Upper lobe of left lung (tissue), 6 donors: ENCODE data around the gene ST8SIA6. TPM values are rescaled to one million over a fixed set of nuclear protein-coding genes. Genes with fewer than 3 reads are reported as not detected.

Experiments
- ATAC-seq, 2 donors: fragments of 200-7000 bp; cut with Tn5 transposase; one replicate each; pipeline ENCODE4 v1.9.1; 2022; ENCODE audit warnings: mild to moderate bottlenecking in 2 of 2, moderate library complexity in 2 of 2; ENCODE audit not compliant: low FRiP score in 2 of 2
- DNase-seq, 2 donors: peaks; one replicate each; pipeline ENCODE4 v3.0.0-alpha.2; 2019 to 2020
- H3K27ac ChIP-seq, 4 donors: fragments of 200-600 bp; sonication (generic); one replicate each; pipeline ENCODE4 v1.5.1; 2016 to 2019
- H3K27me3 ChIP-seq, 4 donors: fragments of 200-600 bp; sonication (generic); one replicate each; pipeline ENCODE4 v1.5.1; 2017 to 2019
- H3K36me3 ChIP-seq, 4 donors: fragments of 200-600 bp; sonication (generic); one replicate each; pipeline ENCODE4 v1.5.1; 2016 to 2019
- H3K4me1 ChIP-seq, 4 donors: fragments of 200-600 bp; sonication (generic); one replicate each; pipeline ENCODE4 v1.5.1; 2018 to 2019
- H3K4me3 ChIP-seq, 4 donors: fragments of 200-600 bp; sonication (generic); one replicate each; pipeline ENCODE4 v1.5.1; 2017 to 2019; ENCODE audit warnings: mild to moderate bottlenecking in 2 of 4, moderate library complexity in 1 of 4
- H3K9me3 ChIP-seq, 4 donors: fragments of 200-600 bp; sonication (generic); one replicate each; pipeline ENCODE4 v1.5.1; 2018 to 2019
- EP300 ChIP-seq, 4 donors: sonication (generic); formaldehyde crosslinking; IDR thresholded peaks; one replicate each; pipeline ENCODE4 v1.5.1; 2017; ENCODE audit warnings: antibody characterized with exemption in 4 of 4, control low read depth in 2 of 4
- POLR2A ChIP-seq, 4 donors: fragments of 450-650 bp; IDR thresholded peaks; one replicate each; pipeline ENCODE4 v1.5.1; 2016 to 2017; ENCODE audit warnings: antibody characterized with exemption in 4 of 4, mild to moderate bottlenecking in 2 of 4
- POLR2AphosphoS5 ChIP-seq, 2 donors: sonication (generic); formaldehyde crosslinking; IDR thresholded peaks; one replicate each; pipeline ENCODE4 v1.5.1; 2017; ENCODE audit warnings: antibody characterized with exemption in 2 of 2
- WGBS, 2 donors: methylation state at CpG; one replicate each; pipeline ENCODE4 v1.1.5; 2017 to 2018; 5-methylcytosine and 5-hydroxymethylcytosine counted together
- small RNA-seq, 4 donors: library from RNA; depleted of rRNA; stranded (forward); fragments of <200 nt; gene quantifications; one replicate each; pipeline ENCODE3, GENCODE V24; 2016
- total RNA-seq, 6 donors: library from RNA; depleted of rRNA in 4 of 6; stranded (reverse); fragments of >200 nt in 4 of 6; gene quantifications; one replicate each; pipeline versions ENCODE4 v1.1.0 to v1.2.1, GENCODE V29; 2016 to 2021
- TF ChIP-seq, protein P1 (sequence below), 6 experiments: fragments of 450-650 bp in 4 of 6; fragments of 200-600 bp in 2 of 6; sonication (generic) in 2 of 6; IDR thresholded peaks; one replicate each; pipeline ENCODE4 v1.5.1; 2016 to 2019; ENCODE audit warnings: antibody characterized with exemption in 6 of 6
- donor health status: DM: no; HTN: no; CAD: no; lungs with moderate emphysema.
- donor health status: DM: no; HTN: yes; CAD: no; lungs with severe emphysema.

Gene ST8SIA6
- total RNA-seq, 6 donors from 2014 or later: 5.5 to 12.6 (median 7.0) TPM

DNA sequence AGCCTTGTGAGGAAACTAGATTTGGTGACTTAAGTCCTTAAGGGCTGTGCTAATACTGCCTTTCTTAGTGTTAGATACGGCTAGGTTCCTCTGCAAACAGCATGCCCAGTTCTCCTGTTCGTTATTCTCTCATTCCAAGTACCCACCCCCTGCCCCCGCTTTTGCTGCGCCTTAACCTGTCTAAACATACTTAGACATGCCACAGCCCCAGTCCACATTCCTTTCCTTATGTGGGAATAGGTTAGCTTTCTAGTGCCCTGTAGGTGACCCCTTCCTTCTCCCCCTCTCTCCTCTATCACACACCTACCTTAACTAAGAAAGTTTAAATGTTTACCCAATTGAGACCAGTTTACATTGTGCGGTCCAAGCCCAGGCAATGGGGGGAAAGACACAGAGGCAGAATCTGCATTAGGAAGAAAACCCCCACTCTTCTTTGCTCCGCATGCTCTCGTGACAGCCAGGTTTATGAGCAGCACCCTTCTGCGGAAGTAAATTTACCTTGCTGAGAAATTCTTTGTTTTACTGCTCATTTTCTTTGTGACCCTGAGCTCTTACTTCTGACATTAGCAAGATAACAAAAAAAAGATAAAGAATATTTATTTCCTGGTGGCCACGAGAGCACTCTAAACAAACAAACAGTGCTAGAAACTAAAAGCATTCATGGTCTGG, 177.5 kb downstream of the ST8SIA6 start:
- TF ChIP-seq POLR2A (IDR thresholded peaks at IDR 0.05): no peak
- ATAC-seq (no peak), DNase-seq (no peak)
- Histone ChIP-seq H3K27ac (no peak overlapping the region), H3K36me3 (no peaks in the 10 kb centered on the region), H3K27me3 (no peaks in the 10 kb centered on the region), H3K9me3 (peaks cover 0 to 3% (median under 1%) of the 10 kb centered on the region in 4 donors), H3K4me3 (no peak overlapping the region), H3K4me1 (no peaks in the 10 kb centered on the region)
- 80 to 84% methylated on average over 9 of the region's 9 CpGs for WGBS, 2 donors

DNA sequence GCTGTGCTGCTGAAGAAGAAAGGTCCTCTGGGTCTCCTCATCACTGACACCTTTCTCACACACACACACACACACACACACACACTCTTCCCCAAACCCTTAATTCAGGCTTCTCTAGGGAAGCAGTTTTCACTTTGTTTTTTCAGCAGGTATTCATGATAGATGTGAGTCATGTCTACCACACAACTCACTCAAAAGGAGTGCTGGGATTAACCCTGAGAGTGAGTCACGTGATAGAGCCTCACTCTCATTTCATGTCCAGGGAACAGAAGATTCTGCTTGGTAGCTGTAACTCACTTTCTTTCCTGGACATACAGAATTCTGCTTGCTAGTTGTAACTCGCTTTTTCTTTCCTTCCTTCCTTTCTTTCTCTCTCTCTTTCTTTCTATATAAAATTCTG, 181.0 kb downstream of the ST8SIA6 start:
- DNase-seq (no peak), ATAC-seq (no peak)
- no peak for TF ChIP-seq POLR2A (IDR thresholded peaks at IDR 0.05)
- TF ChIP-seq POLR2AphosphoS5 (IDR thresholded peaks at IDR 0.05): no peak
- TF ChIP-seq, protein P1, sequence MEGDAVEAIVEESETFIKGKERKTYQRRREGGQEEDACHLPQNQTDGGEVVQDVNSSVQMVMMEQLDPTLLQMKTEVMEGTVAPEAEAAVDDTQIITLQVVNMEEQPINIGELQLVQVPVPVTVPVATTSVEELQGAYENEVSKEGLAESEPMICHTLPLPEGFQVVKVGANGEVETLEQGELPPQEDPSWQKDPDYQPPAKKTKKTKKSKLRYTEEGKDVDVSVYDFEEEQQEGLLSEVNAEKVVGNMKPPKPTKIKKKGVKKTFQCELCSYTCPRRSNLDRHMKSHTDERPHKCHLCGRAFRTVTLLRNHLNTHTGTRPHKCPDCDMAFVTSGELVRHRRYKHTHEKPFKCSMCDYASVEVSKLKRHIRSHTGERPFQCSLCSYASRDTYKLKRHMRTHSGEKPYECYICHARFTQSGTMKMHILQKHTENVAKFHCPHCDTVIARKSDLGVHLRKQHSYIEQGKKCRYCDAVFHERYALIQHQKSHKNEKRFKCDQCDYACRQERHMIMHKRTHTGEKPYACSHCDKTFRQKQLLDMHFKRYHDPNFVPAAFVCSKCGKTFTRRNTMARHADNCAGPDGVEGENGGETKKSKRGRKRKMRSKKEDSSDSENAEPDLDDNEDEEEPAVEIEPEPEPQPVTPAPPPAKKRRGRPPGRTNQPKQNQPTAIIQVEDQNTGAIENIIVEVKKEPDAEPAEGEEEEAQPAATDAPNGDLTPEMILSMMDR (IDR thresholded peaks at IDR 0.05): no peak
- no peak for TF ChIP-seq EP300 (IDR thresholded peaks at IDR 0.05)
- Histone ChIP-seq H3K27me3 (no peaks in the 10 kb centered on the region), H3K36me3 (no peaks in the 10 kb centered on the region), H3K9me3 (no peaks in the 10 kb centered on the region), H3K4me1 (no peaks in the 10 kb centered on the region), H3K4me3 (no peak overlapping the region), H3K27ac (no peak overlapping the region)
- 72 to 77% methylated on average over 2 of the region's 2 CpGs for WGBS, 2 donors

DNA sequence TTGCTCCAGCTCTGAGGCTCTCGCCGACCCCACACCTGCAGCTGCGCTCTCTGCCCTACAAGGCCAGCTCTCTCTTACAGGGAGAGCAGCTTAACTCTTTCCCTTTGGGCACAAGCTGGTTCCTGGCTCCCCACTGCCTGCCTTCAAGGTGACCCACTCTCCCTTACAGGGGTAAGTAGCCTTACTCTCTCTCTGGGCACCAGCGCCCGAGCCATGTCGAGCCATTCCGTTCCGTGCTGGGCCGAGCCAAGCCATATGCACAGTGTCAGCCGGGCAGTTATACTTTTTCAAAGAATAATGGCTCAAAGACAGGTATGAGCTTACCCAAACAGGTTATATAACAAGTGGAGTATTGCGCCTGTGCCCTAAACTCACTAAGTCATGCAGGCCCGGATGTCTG, 181.7 kb downstream of the ST8SIA6 start:
- no peaks in the 10 kb centered on the region for H3K36me3 ChIP-seq
- TF ChIP-seq POLR2AphosphoS5 (IDR thresholded peaks at IDR 0.05) (no peak), POLR2A (IDR thresholded peaks at IDR 0.05) (no peak), EP300 (IDR thresholded peaks at IDR 0.05) (no peak)
- TF ChIP-seq, protein P1 (IDR thresholded peaks at IDR 0.05): no peak
- 95 to 99% methylated on average over 5 to 12 of the region's 12 CpGs for WGBS, 2 donors

More for the DNA sequence above, 181.7 kb downstream of the ST8SIA6 start:
- no peak for ATAC-seq
- Histone ChIP-seq H3K27ac (no peak overlapping the region), H3K27me3 (no peaks in the 10 kb centered on the region), H3K4me3 (no peak overlapping the region), H3K4me1 (no peaks in the 10 kb centered on the region), H3K9me3 (no peaks in the 10 kb centered on the region)
- peak in 1 of 2 donors; percentile 15 for DNase-seq

Small RNA genes lying within 50 kb of the gene (small RNA-seq; reads per million reads assigned to genes)
- 0 reads per million in 4 donors for gene RF00019

Other genes starting within 250 kb of the ST8SIA6 start
- 1,000 to 10,000 TPM in 5 of 6 donors, 100 to 1,000 TPM in 1; 999 to 2,711 (median 1,731) TPM for gene VIM, start 226.4 kb downstream of the ST8SIA6 start, total RNA-seq
- gene HACD1, start 162.8 kb upstream of the ST8SIA6 start, total RNA-seq: 10 to 100 TPM; 16.4 to 32.4 (median 25.8) TPM
- 10 to 100 TPM; 18.9 to 85.1 (median 31.2) TPM for gene STAM, start 189.6 kb upstream of the ST8SIA6 start, total RNA-seq